Activated CD8-positive, alpha-beta memory T cell treated with anti-CD3 and anti-CD28 coated beads, Interleukin-2, amount 10 ng/mL, durations not matched to agents 7 days and 5 days (primary cell): ENCODE measurements around the gene CFL1. TPM values are rescaled to one million over a fixed set of nuclear protein-coding genes. Genes with fewer than 3 reads are reported as not detected.

Experiments used
- ATAC-seq: fragments of 150-1000 bp; cut with Tn5 transposase; one replicate; pipeline ENCODE4 v1.10.0; 2021; ENCODE audit warnings: moderate library complexity
- CTCF ChIA-PET: fragments of 350-600 bp; sonication (Branson Sonifier 250); formaldehyde crosslinking; loops from one replicate; lab custom pipeline; 2021; ENCODE audit warnings: antibody characterized with exemption; lab: Charles Lee
- DNase-seq: peaks from one replicate; pipeline ENCODE4 v3.0.0-alpha.2; 2020
- H3K27ac Mint-ChIP-seq: one replicate; pipeline ENCODE4 v1.8.0; 2021; ENCODE audit warnings: mild to moderate bottlenecking, mixed read lengths
- H3K27me3 Mint-ChIP-seq: one replicate; pipeline ENCODE4 v1.8.0; 2021; ENCODE audit warnings: mixed read lengths
- H3K36me3 Mint-ChIP-seq: one replicate; pipeline ENCODE4 v1.8.0; 2021; ENCODE audit warnings: mild to moderate bottlenecking, mixed read lengths
- H3K4me1 Mint-ChIP-seq: one replicate; pipeline ENCODE4 v1.8.0; 2021; ENCODE audit warnings: mixed read lengths
- H3K4me3 Mint-ChIP-seq: one replicate; pipeline ENCODE4 v1.8.0; 2021; ENCODE audit warnings: mild to moderate bottlenecking, moderate library complexity, mixed read lengths
- H3K9me3 Mint-ChIP-seq: one replicate; pipeline ENCODE4 v1.8.0; 2022; ENCODE audit warnings: low read depth, mixed read lengths
- total RNA-seq, 2 experiments: library from RNA; stranded (reverse); gene quantifications; one replicate each; pipeline ENCODE4 v1.2.3, GENCODE V29; 2021

The CFL1 gene
- total RNA-seq, 2 experiments from 2014 or later, result 1,745 to 1,753 TPM

DNA sequence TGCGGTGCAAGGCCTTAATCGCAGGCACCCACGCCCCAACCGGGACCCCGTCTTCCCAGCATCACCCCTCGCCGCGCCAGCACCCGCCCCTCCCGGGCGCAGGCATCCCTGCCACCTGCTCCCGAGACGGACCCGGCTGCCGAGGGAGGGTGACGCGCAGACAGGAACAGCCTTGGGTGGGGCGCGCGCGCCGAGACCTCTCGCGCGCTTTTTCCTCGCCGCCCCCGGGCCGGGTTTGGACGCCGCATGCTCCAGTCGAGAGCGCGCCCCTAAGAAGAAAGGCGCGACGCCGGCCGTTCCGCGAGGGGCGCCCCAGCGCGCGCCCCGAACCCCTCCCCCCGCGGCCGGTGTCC, 504 bp downstream of the CFL1 start:
- no peaks in the 10 kb centered on the region for H3K27me3 Mint-ChIP-seq
- DNase-seq (peak; percentile 79), ATAC-seq (peak; percentile 0)
- no peaks in the 10 kb centered on the region for H3K9me3 Mint-ChIP-seq
- peaks cover 42% of the 10 kb centered on the region for H3K4me1 Mint-ChIP-seq
- CTCF ChIA-PET, result interaction anchor here (3.0 to 27.4 kb wide), 5 partner anchors 14 to 146 kb away, joined by 20 to 710 read pairs (median 24); partner anchors contain the start of genes AP5B1, CCDC85B, CTSW and EFEMP2
- H3K36me3 Mint-ChIP-seq, result peaks cover 53% of the 10 kb centered on the region
- peak overlapping the region; percentile 91 for H3K4me3 Mint-ChIP-seq
- H3K27ac Mint-ChIP-seq, result peak overlapping the region; percentile 81

DNA sequence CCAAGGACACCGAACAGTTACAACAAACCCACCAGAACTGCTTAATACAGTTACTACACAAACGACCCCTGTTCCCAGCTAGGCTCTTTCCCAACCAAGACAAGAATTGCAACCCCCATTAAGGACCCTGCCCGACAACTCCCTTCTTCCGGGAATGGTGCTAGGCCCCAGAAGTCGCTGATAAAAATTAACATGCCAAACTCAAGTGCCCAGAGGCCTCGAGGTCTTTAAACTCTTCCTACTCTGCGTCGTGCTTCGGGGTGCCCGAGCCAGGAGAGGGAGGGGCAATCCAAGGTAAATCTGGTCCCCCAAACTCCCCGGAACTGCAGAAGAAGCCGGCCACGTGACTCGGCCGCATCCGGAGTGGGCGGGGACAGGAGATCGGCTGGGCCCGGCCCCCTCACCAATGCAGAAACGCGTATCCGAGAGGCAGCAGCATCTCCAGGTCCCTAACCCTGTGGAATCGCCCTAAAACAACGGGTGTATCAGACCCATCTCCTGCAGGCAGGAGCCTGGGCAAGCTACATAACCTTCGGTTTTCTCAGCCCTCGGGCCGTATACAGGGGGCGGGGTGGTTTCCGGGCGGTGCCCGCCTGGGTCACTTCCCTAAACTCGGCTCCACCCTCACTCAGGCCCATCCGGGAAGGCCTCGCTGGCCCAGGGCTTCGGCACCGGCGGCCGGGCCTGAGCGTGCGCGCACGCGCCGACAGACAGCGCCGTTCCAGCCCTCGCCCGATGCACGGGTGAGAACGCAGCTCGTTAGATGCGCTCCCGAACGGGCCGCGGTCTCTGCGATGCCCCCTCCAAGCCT, 1.1 kb downstream of the CFL1 start:
- ATAC-seq (peak; percentile 6), DNase-seq (peak; percentile 93)
- Mint-ChIP-seq H3K27me3 (no peaks in the 10 kb centered on the region), H3K36me3 (peaks cover 57% of the 10 kb centered on the region), H3K4me1 (peaks cover 41% of the 10 kb centered on the region), H3K9me3 (peaks cover 2% of the 10 kb centered on the region), H3K27ac (peak overlapping the region; percentile 81), H3K4me3 (peak overlapping the region; percentile 91)
- CTCF ChIA-PET, result interaction anchor here (27.4 kb wide), 1 partner anchor 34 kb away, joined by 710 read pairs; the partner anchor contains the start of genes CCDC85B, CTSW, FIBP and FOSL1

DNA sequence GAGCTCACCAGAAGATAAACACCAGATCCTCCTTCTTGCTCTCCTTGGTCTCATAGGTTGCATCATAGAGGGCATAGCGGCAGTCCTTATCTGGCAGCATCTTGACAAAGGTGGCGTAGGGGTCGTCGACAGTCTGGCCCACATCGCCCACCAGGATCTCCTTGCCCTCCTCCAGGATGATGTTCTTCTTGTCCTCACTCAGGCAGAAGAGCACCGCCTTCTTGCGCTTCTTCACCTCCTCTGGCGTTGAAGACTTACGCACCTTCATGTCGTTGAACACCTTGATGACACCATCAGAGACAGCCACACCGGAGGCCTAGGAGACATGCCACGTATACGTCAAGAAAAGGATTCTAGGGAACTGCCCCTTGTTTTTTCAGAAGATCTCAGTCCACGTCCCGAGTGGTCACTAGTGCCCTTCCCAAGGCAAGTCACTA, 2.0 kb downstream of the CFL1 start:
- Mint-ChIP-seq H3K4me1 (peaks cover 33% of the 10 kb centered on the region), H3K27me3 (no peaks in the 10 kb centered on the region), H3K4me3 (peak overlapping the region; percentile 91), H3K36me3 (peaks cover 58% of the 10 kb centered on the region), H3K27ac (peak overlapping the region; percentile 81), H3K9me3 (peaks cover 2% of the 10 kb centered on the region)
- CTCF ChIA-PET, result interaction anchor here (27.4 kb wide), 1 partner anchor 35 kb away, joined by 710 read pairs; the partner anchor contains the start of genes CCDC85B, CTSW, FIBP and FOSL1
- DNase-seq (no peak), ATAC-seq (no peak)

- CTCF ChIA-PET, result interaction anchor here (27.4 kb wide), 1 partner anchor 35 kb away, joined by 710 read pairs; the partner anchor contains the start of genes CCDC85B, CTSW, FIBP and FOSL1
- peaks cover 57% of the 10 kb centered on the region for H3K36me3 Mint-ChIP-seq
- H3K4me3 Mint-ChIP-seq, result peak overlapping the region; percentile 91
- H3K9me3 Mint-ChIP-seq, result peaks cover 2% of the 10 kb centered on the region
- peak overlapping the region; percentile 81 for H3K27ac Mint-ChIP-seq
- no peaks in the 10 kb centered on the region for H3K27me3 Mint-ChIP-seq
- ATAC-seq (no peak), DNase-seq (no peak)
- H3K4me1 Mint-ChIP-seq, result peaks cover 33% of the 10 kb centered on the region
These were observed 2.8 kb downstream of the CFL1 start for GRCh38 chr11:65854852-65855837.

DNA sequence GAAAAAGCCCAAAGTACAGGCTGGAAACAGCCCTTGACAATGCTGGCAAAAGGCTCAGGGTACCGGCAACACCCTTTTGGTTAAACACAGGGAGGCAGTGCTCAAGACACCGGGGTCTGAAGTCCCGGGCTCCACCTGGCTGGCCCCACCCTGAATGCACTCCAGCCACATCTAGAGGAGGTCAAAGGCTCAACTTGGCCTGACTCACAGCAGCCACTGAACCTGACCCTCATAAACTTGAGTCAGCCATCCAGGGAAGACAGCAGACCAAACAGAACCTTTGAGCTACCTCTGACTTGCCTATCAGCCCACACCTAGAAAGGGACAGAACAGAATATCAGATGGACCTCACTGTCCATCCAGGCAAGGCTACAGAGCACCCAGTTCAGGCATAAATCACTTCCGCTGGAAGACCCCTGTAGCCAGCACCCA, 3.8 kb downstream of the CFL1 start:
- Mint-ChIP-seq H3K4me3 (no peak overlapping the region), H3K4me1 (peaks cover 30% of the 10 kb centered on the region), H3K9me3 (peaks cover 2% of the 10 kb centered on the region), H3K36me3 (peaks cover 57% of the 10 kb centered on the region), H3K27me3 (no peaks in the 10 kb centered on the region), H3K27ac (no peak overlapping the region)
- CTCF ChIA-PET, result no interaction called here
- DNase-seq (no peak), ATAC-seq (no peak)

DNA sequence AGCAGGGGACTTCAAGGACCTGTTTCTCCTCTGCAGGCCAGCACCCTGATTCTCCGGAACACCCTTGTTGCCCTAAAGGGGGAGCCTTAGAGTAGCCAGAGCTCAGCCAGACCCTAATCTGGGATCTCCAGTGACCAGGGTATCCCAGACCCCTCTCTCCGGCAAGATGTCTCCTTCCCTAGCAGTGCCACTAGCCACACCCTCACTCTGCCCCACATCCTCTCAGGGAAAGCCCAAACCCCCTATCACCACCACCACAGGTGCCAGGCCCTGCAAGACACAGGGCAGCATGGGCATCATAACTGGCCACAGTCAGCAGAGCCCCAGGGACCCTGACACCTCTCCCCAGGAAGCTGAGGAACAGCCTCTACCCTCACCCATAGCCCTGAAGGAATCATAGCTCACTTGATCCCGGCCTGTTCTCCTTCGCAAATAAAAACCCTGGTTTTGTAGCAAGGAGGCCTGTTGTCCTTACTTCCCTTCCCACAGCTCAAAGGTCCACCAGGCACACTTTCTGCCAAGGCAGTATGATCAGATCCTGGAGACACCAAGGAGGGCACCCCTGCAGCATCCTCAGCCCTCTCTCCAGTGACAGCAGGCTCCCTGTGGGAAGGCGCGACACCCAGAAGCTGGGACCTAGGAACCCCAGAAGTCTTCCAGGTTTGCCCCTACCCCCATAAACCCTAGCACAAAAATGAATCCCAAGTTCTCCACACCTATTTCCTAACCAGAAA, 4.6 kb downstream of the CFL1 start:
- no peak for DNase-seq
- ATAC-seq, result no peak
- Mint-ChIP-seq H3K9me3 (peaks cover 2% of the 10 kb centered on the region), H3K27me3 (no peaks in the 10 kb centered on the region), H3K4me3 (no peak overlapping the region), H3K27ac (peak overlapping the region; percentile 3), H3K4me1 (peaks cover 30% of the 10 kb centered on the region), H3K36me3 (peaks cover 57% of the 10 kb centered on the region)
- CTCF ChIA-PET, result interaction anchor here (1.1 to 5.6 kb wide), 3 partner anchors 31 to 73 kb away, joined by 5 to 20 read pairs (median 5); partner anchors contain the start of gene FIBP

DNA sequence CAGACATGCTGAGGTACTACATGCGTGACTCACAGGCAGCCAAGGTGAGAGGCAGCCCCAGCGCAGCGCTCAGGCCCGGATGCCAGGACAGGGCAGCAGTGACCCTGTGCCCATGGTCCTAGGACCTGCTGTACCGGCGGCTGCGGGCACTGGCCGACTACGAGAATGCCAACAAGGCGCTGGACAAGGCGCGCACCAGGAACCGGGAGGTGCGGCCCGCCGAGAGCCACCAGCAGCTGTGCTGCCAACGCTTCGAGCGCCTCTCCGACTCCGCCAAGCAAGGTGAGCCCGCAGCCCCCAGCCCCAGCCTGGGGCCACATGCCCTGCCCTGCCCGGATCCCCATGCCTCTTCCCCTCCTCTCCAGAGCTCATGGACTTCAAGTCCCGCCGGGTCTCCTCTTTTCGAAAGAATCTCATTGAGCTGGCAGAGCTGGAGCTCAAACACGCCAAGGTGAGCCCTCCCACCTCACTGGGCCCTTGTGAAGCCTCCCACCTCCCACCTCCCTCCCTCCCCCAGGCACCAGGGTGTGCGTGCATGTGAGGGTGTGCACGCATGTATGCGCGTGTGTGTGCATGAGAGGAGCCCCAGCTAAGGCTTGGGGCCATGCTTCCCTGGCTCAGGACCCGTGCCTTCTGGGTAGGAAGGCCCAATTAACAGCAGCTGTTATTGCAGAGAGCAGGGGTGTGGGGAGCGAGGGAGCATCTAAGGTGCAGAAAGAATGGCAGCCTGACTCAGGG, 5.3 kb downstream of the CFL1 start:
- CTCF ChIA-PET, result interaction anchor here (1.1 to 5.6 kb wide), 9 partner anchors 10 to 141 kb away, joined by 3 to 20 read pairs (median 4); partner anchors contain the start of genes FIBP and SNX32
- ATAC-seq (no peak), DNase-seq (no peak)
- H3K4me1 Mint-ChIP-seq, result peaks cover 30% of the 10 kb centered on the region
- no peak overlapping the region for H3K4me3 Mint-ChIP-seq
- peaks cover 57% of the 10 kb centered on the region for H3K36me3 Mint-ChIP-seq
- no peak overlapping the region for H3K27ac Mint-ChIP-seq
- H3K27me3 Mint-ChIP-seq, result no peaks in the 10 kb centered on the region
- H3K9me3 Mint-ChIP-seq, result peaks cover 2% of the 10 kb centered on the region

- peaks cover 2% of the 10 kb centered on the region for H3K9me3 Mint-ChIP-seq
- H3K36me3 Mint-ChIP-seq, result peaks cover 57% of the 10 kb centered on the region
- CTCF ChIA-PET, result interaction anchor here (0.6 to 5.6 kb wide), 16 partner anchors 8 to 1139 kb away, joined by 3 to 20 read pairs (median 4); partner anchors contain the start of genes FIBP, MUS81 and SNX32
- no peak overlapping the region for H3K27ac Mint-ChIP-seq
- no peaks in the 10 kb centered on the region for H3K27me3 Mint-ChIP-seq
- no peak overlapping the region for H3K4me3 Mint-ChIP-seq
- DNase-seq (no peak), ATAC-seq (no peak)
- peaks cover 30% of the 10 kb centered on the region for H3K4me1 Mint-ChIP-seq
These were observed 6.0 kb downstream of the CFL1 start for GRCh38 chr11:65851811-65852507.

DNA sequence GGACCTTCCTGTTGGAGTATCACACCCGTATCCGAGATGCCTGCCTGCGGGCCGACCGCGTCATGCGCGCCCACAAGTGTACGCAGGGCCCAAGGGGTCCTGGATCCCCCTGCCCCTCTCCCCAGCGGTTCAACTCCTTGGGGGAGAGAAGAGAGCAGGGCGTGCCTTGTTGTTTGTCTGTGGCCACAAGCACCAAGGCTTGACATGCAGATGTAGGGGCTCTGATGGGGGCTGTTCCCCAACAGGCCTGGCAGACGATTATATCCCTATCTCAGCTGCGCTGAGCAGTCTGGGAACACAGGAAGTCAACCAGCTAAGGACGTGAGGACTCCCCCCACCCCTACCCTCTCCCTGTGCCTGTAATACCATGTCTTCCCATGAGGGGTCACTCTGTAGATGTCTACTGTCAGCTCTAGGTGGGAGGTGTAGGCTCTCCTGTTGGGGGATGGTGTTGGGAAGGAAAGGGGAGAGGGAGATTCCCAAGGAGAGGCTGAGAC, 6.8 kb downstream of the CFL1 start:
- peaks cover 2% of the 10 kb centered on the region for H3K9me3 Mint-ChIP-seq
- peak; percentile 52 for DNase-seq
- peaks cover 22% of the 10 kb centered on the region for H3K4me1 Mint-ChIP-seq
- ATAC-seq, result peak; percentile 3
- no peak overlapping the region for H3K4me3 Mint-ChIP-seq
- CTCF ChIA-PET, result interaction anchor here (0.5 to 5.6 kb wide), 16 partner anchors 9 to 150 kb away, joined by 3 to 20 read pairs (median 4); partner anchors contain the start of genes CCDC85B, FIBP, MUS81 and SNX32
- H3K36me3 Mint-ChIP-seq, result peaks cover 49% of the 10 kb centered on the region
- H3K27me3 Mint-ChIP-seq, result no peaks in the 10 kb centered on the region
- no peak overlapping the region for H3K27ac Mint-ChIP-seq

DNA sequence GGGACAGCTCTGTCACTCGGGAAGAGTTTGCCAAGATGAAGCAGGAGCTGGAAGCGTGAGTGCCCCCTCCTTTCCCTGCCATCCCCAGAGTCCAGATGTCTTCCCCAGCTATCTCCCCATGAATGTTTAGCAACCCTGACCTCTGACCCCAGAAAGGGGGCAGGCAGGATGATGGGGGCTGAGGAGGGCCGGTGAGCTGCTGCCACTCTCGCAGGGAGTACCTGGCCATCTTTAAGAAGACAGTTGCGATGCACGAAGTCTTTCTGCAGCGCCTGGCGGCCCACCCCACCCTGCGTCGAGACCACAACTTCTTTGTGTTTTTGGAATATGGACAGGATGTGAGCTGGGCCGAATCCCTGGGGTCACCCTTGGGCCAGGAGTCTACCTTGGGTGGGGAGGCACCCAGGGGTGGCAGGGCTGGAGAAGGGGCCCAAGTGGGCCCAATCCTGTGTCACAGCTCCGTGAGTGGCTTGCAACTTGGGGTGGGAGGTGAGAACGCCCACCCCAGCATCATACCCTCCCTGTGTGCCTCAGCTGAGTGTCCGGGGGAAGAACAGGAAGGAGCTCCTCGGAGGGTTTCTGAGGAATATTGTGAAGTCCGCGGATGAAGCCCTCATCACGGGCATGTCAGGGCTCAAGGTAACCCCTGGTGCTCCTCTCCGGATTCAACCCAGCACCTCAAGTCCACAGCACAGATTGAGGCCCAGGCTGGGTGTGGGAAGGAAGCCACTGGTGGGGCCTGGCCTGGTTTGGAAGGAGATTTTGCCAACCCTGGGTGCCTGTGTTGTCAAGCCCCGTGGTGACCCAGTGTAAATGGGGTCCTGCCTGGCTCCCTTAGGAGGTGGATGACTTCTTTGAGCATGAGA, 7.5 kb downstream of the CFL1 start:
- Mint-ChIP-seq H3K36me3 (peaks cover 42% of the 10 kb centered on the region), H3K4me1 (peaks cover 15% of the 10 kb centered on the region), H3K4me3 (no peak overlapping the region), H3K27ac (no peak overlapping the region), H3K9me3 (peaks cover 2% of the 10 kb centered on the region), H3K27me3 (no peaks in the 10 kb centered on the region)
- CTCF ChIA-PET, result interaction anchor here (0.5 to 5.6 kb wide), 11 partner anchors 9 to 151 kb away, joined by 3 to 20 read pairs (median 4); partner anchors contain the start of genes CCDC85B, FIBP and MUS81
- ATAC-seq, result peak; percentile 10
- no peak for DNase-seq
